ENCODE measurements around the gene HUS1B. TPM values are rescaled to one million over a fixed set of nuclear protein-coding genes. Genes with fewer than 3 reads are reported as not detected.

Gene HUS1B
- total RNA-seq (2022) (0.61 and 0.71 TPM in 2 replicates), Bru-seq, nascent RNA (percentile 52 among the genes with signal in this experiment), BruChase-seq, experiment 1, labeled RNA remaining after a 6-hour chase (percentile 36 among the genes with signal in this experiment), BruChase-seq, experiment 2, labeled RNA remaining after a 2-hour chase (percentile 40 among the genes with signal in this experiment)
- long read RNA-seq, result 0 reads

- no peak within 1 kb of the TSS for H3K27ac Mint-ChIP-seq (ENCODE audit: unreplicated experiment)
- H3K4me3 Mint-ChIP-seq (ENCODE audit: low read depth, unreplicated experiment), result no peak within 1 kb of the TSS
These were observed at the start of gene HUS1B for GRCh38 chr6:656460-657252. HUS1B (minus strand) TSS chr6:657100; CDS start chr6:656944, 156 bp downstream.

GRCh38 chr6:706146-706545 is 49.2 kb upstream of the HUS1B start:
- intact Hi-C loops (cut with micrococcal nuclease; ENCODE audit: unreplicated experiment), result no loop called here
- TF ChIP-seq, protein P1, sequence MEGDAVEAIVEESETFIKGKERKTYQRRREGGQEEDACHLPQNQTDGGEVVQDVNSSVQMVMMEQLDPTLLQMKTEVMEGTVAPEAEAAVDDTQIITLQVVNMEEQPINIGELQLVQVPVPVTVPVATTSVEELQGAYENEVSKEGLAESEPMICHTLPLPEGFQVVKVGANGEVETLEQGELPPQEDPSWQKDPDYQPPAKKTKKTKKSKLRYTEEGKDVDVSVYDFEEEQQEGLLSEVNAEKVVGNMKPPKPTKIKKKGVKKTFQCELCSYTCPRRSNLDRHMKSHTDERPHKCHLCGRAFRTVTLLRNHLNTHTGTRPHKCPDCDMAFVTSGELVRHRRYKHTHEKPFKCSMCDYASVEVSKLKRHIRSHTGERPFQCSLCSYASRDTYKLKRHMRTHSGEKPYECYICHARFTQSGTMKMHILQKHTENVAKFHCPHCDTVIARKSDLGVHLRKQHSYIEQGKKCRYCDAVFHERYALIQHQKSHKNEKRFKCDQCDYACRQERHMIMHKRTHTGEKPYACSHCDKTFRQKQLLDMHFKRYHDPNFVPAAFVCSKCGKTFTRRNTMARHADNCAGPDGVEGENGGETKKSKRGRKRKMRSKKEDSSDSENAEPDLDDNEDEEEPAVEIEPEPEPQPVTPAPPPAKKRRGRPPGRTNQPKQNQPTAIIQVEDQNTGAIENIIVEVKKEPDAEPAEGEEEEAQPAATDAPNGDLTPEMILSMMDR (IDR thresholded peaks at IDR 0.05; ENCODE audit: unreplicated experiment), result no peak
- Mint-ChIP-seq H3K4me1 (ENCODE audit: low read depth, unreplicated experiment) (peaks cover 6% of the 10 kb centered on the region), H3K27ac (ENCODE audit: unreplicated experiment) (no peak overlapping the region), H3K36me3 (ENCODE audit: insufficient read depth, unreplicated experiment) (peaks cover 6% of the 10 kb centered on the region), H3K4me3 (ENCODE audit: low read depth, unreplicated experiment) (no peak overlapping the region), H3K9me3 (ENCODE audit: low read depth, unreplicated experiment) (no peaks in the 10 kb centered on the region), H3K27me3 (ENCODE audit: unreplicated experiment) (peaks cover 32% of the 10 kb centered on the region)
- CTCF ChIA-PET, result no interaction called here
- DNase-seq, result no peak
- BruUV-seq (replicated peaks), result no TSS peak

More at GRCh38 chr6:656460-657252, at the start of gene HUS1B:
- TF ChIP-seq, protein P1 (IDR thresholded peaks at IDR 0.05; ENCODE audit: unreplicated experiment), result no peak
- H3K4me1 Mint-ChIP-seq (ENCODE audit: low read depth, unreplicated experiment), result peaks cover 12% of the 10 kb centered on the region
- CTCF ChIA-PET, result no interaction called here
- H3K36me3 Mint-ChIP-seq (ENCODE audit: insufficient read depth, unreplicated experiment), result no peaks in the 10 kb centered on the region
- intact Hi-C loops (cut with micrococcal nuclease; ENCODE audit: unreplicated experiment), result no loop called here
- BruUV-seq (replicated peaks), result no TSS peak
- H3K9me3 Mint-ChIP-seq (ENCODE audit: low read depth, unreplicated experiment), result no peaks in the 10 kb centered on the region
- no peaks in the 10 kb centered on the region for H3K27me3 Mint-ChIP-seq (ENCODE audit: unreplicated experiment)
- DNase-seq, result no peak

DNA sequence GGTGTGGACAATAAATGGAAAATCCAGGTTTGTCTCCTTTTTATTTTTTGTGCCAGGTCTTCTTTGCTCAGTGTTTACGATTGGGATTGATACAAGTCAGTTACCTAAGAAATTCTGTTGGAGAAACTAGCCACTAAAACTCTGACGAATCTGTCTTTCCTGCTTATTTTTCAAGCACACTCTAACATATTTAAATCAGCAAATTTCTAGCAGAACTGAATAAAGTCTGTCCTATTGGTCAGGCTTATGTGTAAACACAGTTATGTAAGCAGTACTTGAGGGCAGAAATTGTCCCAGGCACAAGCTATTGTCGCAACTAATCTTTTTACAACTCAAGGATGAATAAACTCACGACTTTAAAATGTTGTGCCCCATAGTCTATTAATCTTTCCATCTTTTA is 48.1 kb upstream of the HUS1B start:
- H3K9me3 Mint-ChIP-seq (ENCODE audit: low read depth, unreplicated experiment), result no peaks in the 10 kb centered on the region
- BruUV-seq (replicated peaks), result no TSS peak
- no peak overlapping the region for H3K4me3 Mint-ChIP-seq (ENCODE audit: low read depth, unreplicated experiment)
- H3K4me1 Mint-ChIP-seq (ENCODE audit: low read depth, unreplicated experiment), result no peaks in the 10 kb centered on the region
- peaks cover 38% of the 10 kb centered on the region for H3K27me3 Mint-ChIP-seq (ENCODE audit: unreplicated experiment)
- intact Hi-C loops (cut with micrococcal nuclease; ENCODE audit: unreplicated experiment), result no loop called here
- CTCF ChIA-PET, result no interaction called here
- H3K36me3 Mint-ChIP-seq (ENCODE audit: insufficient read depth, unreplicated experiment), result no peaks in the 10 kb centered on the region
- no peak for DNase-seq
- TF ChIP-seq, protein P1 (IDR thresholded peaks at IDR 0.05; ENCODE audit: unreplicated experiment), result no peak
- no peak overlapping the region for H3K27ac Mint-ChIP-seq (ENCODE audit: unreplicated experiment)

GRCh38 chr6:704046-704445 is 47.1 kb upstream of the HUS1B start:
- Mint-ChIP-seq H3K27me3 (ENCODE audit: unreplicated experiment) (peaks cover 38% of the 10 kb centered on the region), H3K4me1 (ENCODE audit: low read depth, unreplicated experiment) (no peaks in the 10 kb centered on the region), H3K9me3 (ENCODE audit: low read depth, unreplicated experiment) (no peaks in the 10 kb centered on the region), H3K27ac (ENCODE audit: unreplicated experiment) (no peak overlapping the region), H3K4me3 (ENCODE audit: low read depth, unreplicated experiment) (no peak overlapping the region), H3K36me3 (ENCODE audit: insufficient read depth, unreplicated experiment) (no peaks in the 10 kb centered on the region)
- intact Hi-C loops (cut with micrococcal nuclease; ENCODE audit: unreplicated experiment), result no loop called here
- DNase-seq, result no peak
- CTCF ChIA-PET, result no interaction called here
- TF ChIP-seq, protein P1 (IDR thresholded peaks at IDR 0.05; ENCODE audit: unreplicated experiment), result no peak
- BruUV-seq (replicated peaks), result no TSS peak

Data from Calu3 (cell line).